ENCODE measurements around the gene SYNGR3. TPM values are rescaled to one million over a fixed set of nuclear protein-coding genes. Genes with fewer than 3 reads are reported as not detected.

SYNGR3 gene
- total RNA-seq, 1 experiment from 2014 or later, result 4.3 TPM

DNA sequence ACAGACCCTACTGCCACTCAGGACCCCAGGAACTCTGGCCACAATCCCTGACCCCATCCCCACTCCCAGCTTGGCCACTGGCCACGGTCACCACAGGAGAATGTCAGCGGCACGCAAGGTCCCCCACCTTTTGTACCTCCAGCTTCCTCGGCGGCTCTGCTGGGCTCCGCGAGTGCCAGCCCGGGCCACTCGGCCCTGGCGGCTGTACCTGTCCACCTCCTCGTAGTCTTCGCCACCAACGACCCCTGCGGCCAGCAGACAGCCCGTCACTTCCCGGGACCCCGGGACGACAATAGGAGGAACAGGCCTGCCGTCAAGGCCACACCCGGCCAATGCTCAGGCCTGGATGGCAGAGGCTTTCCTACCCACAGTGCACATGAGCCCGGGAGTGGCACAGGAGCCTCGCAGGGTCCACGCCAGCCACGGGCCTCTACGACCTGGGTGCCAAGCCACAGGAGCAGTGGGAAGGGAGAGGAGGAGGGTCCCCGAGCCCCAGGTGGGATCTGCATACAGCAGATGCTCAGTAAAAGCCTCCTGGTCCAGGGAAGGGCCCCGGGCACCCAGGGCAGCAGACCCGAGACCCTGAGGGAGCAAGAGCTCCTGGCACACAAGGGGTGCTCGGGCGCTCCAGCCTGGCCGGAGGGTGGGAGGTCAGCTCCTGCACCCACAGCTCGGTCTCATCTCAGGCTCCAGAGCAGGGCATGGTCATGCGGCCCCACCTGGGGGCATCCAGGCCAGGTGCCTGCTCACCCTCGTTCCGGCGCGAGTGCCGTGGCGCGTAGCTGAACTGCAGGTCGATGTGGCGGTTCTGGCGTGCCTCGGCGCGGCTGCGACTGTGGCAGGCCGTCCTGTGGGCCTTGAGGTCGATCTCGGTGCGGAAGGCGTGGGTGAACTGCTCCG, 11.9 kb downstream of the SYNGR3 start:
- 0 out of 2 replicates have a peak, but pooled peaks cover 5% of the 10 kb centered on the region for H3K36me3 ChIP-seq (ENCODE audit: low read depth)
- no peaks in the 10 kb centered on the region for H3K27me3 ChIP-seq (ENCODE audit: insufficient read depth, low read depth)
- no peak overlapping the region for H3K4me3 ChIP-seq
- no peak overlapping the region for H3K4me2 ChIP-seq
- H3K9me2 ChIP-seq (ENCODE audit: insufficient read depth), result no peaks in the 10 kb centered on the region
- no peak for DNase-seq
- H2AFZ ChIP-seq, result no peak overlapping the region
- intact Hi-C loops (cut with micrococcal nuclease; ENCODE audit: unreplicated experiment), result loop anchor here (10.0 kb wide), 1 partner anchor 253 kb away; the partner anchor contains the start of gene ECI1
- H3F3A ChIP-seq (ENCODE audit: insufficient read depth, low read depth), result peaks cover 1% of the 10 kb centered on the region; the same call in 1 of the 2 replicates
- H3K4me1 ChIP-seq (replicated peaks; ENCODE audit: insufficient read depth), result no peaks in the 10 kb centered on the region
- H3K27ac ChIP-seq, result no peak overlapping the region
- peaks cover 35% of the 10 kb centered on the region for H4K20me1 ChIP-seq (ENCODE audit: insufficient read depth)
- no TSS peak for BruUV-seq (replicated peaks)
- no peak for TF ChIP-seq EZH2 (IDR thresholded peaks at IDR 0.05; ENCODE audit: low read depth)
- TF ChIP-seq, protein P1, sequence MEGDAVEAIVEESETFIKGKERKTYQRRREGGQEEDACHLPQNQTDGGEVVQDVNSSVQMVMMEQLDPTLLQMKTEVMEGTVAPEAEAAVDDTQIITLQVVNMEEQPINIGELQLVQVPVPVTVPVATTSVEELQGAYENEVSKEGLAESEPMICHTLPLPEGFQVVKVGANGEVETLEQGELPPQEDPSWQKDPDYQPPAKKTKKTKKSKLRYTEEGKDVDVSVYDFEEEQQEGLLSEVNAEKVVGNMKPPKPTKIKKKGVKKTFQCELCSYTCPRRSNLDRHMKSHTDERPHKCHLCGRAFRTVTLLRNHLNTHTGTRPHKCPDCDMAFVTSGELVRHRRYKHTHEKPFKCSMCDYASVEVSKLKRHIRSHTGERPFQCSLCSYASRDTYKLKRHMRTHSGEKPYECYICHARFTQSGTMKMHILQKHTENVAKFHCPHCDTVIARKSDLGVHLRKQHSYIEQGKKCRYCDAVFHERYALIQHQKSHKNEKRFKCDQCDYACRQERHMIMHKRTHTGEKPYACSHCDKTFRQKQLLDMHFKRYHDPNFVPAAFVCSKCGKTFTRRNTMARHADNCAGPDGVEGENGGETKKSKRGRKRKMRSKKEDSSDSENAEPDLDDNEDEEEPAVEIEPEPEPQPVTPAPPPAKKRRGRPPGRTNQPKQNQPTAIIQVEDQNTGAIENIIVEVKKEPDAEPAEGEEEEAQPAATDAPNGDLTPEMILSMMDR (conservative IDR thresholded peaks at IDR 0.05), result no peak
- peaks cover 34% of the 10 kb centered on the region for H3K79me2 ChIP-seq (ENCODE audit: low read depth)
- ChIA-PET CTCF (no interaction called here), POLR2A (ENCODE audit: unreplicated experiment) (no interaction called here)
- H3K9me3 ChIP-seq (ENCODE audit: insufficient read depth, low read depth), result no peaks in the 10 kb centered on the region

DNA sequence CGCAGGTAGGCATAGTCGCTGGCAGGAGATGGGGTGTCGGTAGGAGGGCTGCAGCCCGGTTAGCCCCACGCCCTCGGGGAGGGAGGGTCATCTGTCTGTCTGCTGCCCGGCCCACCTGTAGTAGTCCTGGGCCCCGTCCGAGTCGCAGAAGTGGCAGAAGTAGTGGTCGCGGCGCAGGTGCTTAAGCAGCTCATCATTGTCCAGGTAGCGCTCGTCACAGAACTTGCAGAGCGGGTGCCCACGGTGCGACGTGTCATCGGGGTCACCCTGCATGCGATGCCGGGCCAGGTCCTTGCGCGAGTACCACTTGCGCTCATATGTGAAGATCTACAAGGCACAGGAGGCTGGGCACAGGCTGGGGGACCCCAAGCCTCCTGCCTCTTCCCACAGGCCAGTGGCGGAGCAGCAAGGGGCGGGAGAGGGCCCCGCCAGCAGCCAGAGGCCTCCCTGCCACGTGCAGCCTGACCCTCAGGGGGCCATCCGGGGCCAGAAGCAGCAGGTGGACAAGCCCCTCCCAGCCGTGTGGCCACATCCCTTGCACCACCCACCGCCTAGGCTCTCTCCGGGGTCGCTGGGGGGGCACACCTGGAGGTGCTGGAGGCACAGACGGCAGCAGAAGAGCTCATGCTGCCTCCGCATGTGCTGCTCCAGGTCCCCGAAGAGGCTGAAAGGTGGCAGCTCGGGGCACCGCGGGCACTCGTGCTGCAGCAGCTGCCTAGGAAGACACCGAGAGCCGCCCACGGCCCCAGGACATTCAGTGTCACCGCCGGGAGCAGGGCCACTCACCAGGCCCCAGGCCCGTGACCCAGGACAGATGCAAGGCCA, 12.8 kb downstream of the SYNGR3 start:
- H3K4me2 ChIP-seq, result no peak overlapping the region
- TF ChIP-seq, protein P1 (conservative IDR thresholded peaks at IDR 0.05), result no peak
- TF ChIP-seq EZH2 (IDR thresholded peaks at IDR 0.05; ENCODE audit: low read depth), result no peak
- no TSS peak for BruUV-seq (replicated peaks)
- peaks cover 4% of the 10 kb centered on the region for H3K4me1 ChIP-seq (replicated peaks; ENCODE audit: insufficient read depth)
- peaks cover 43% of the 10 kb centered on the region for H3K79me2 ChIP-seq (ENCODE audit: low read depth)
- no peaks in the 10 kb centered on the region for H3K27me3 ChIP-seq (ENCODE audit: insufficient read depth, low read depth)
- no peaks in the 10 kb centered on the region for H3F3A ChIP-seq (ENCODE audit: insufficient read depth, low read depth)
- peaks cover 39% of the 10 kb centered on the region for H4K20me1 ChIP-seq (ENCODE audit: insufficient read depth)
- H3K9me3 ChIP-seq (ENCODE audit: insufficient read depth, low read depth), result no peaks in the 10 kb centered on the region
- POLR2A ChIA-PET (ENCODE audit: unreplicated experiment), result no interaction called here
- intact Hi-C loops (cut with micrococcal nuclease; ENCODE audit: unreplicated experiment), result loop anchor here (10.0 kb wide), 1 partner anchor 252 kb away; the partner anchor contains the start of gene ECI1
- H2AFZ ChIP-seq, result no peak overlapping the region
- 0 out of 2 replicates have a peak, but pooled peaks cover 5% of the 10 kb centered on the region for H3K36me3 ChIP-seq (ENCODE audit: low read depth)
- H3K4me3 ChIP-seq, result no peak overlapping the region
- DNase-seq, result no peak
- no peaks in the 10 kb centered on the region for H3K9me2 ChIP-seq (ENCODE audit: insufficient read depth)
- H3K27ac ChIP-seq, result no peak overlapping the region
- CTCF ChIA-PET, result interaction anchor here (0.5 kb wide), 2 partner anchors 12 to 218 kb away, joined by 4 to 6 read pairs; no protein-coding TSS in a partner anchor

DNA sequence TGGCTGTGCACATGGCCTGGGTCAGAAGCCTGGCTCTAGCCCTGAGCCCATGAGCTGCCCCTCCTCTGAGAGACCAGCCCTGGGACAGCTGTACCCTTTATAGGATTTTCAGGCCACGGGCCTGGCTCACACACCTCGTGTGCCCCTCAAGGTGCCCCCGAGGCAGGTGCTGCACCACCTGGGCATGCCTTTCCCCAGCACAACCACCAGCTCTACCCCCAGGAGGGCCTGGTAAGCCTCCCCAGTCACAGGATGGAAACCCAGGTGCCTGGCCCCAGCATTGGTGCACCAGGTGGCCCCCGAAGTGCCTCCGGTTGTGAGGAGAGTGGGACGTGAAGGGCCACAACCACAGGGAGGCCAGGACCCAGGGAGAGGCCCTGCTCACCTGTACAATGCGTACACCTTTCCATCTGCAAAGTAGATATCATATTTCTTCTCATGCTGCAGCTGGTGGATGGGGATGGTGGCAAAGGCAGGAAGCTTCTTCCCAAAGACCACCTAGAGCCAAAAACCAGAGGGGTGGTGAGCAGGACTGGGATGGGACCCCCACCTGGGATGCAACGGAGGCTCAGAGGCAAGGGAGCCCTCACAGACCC, 13.6 kb downstream of the SYNGR3 start:
- H3K36me3 ChIP-seq (ENCODE audit: low read depth), result 0 out of 2 replicates have a peak, but pooled peaks cover 5% of the 10 kb centered on the region
- H3K9me2 ChIP-seq (ENCODE audit: insufficient read depth), result no peaks in the 10 kb centered on the region
- ChIA-PET POLR2A (ENCODE audit: unreplicated experiment) (interaction anchor here (0.6 kb wide), 1 partner anchor 137 kb away, joined by 12 read pairs; no protein-coding TSS in a partner anchor), CTCF (interaction anchor here (0.5 to 1.4 kb wide), 2 partner anchors 137 to 217 kb away, joined by 3 to 6 read pairs; no protein-coding TSS in a partner anchor)
- H3F3A ChIP-seq (ENCODE audit: insufficient read depth, low read depth), result peaks cover 7% of the 10 kb centered on the region; the same call in 1 of the 2 replicates
- no peak for TF ChIP-seq EZH2 (IDR thresholded peaks at IDR 0.05; ENCODE audit: low read depth)
- TF ChIP-seq, protein P1 (conservative IDR thresholded peaks at IDR 0.05), result no peak
- H3K4me2 ChIP-seq, result no peak overlapping the region
- peaks cover 46% of the 10 kb centered on the region for H4K20me1 ChIP-seq (ENCODE audit: insufficient read depth)
- no peak overlapping the region for H2AFZ ChIP-seq
- peaks cover 50% of the 10 kb centered on the region for H3K79me2 ChIP-seq (ENCODE audit: low read depth)
- BruUV-seq (replicated peaks), result no TSS peak
- no peak for DNase-seq
- no peak overlapping the region for H3K4me3 ChIP-seq
- intact Hi-C loops (cut with micrococcal nuclease; ENCODE audit: unreplicated experiment), result loop anchor here (10.0 kb wide), 1 partner anchor 251 kb away; the partner anchor contains the start of gene ECI1
- H3K27me3 ChIP-seq (ENCODE audit: insufficient read depth, low read depth), result no peaks in the 10 kb centered on the region
- H3K4me1 ChIP-seq (replicated peaks; ENCODE audit: insufficient read depth), result peaks cover 12% of the 10 kb centered on the region
- no peak overlapping the region for H3K27ac ChIP-seq
- no peaks in the 10 kb centered on the region for H3K9me3 ChIP-seq (ENCODE audit: insufficient read depth, low read depth)

All from PC-9 (cell line).